Left lung (tissue), 10 donors: ENCODE results near the gene RNF11. TPM values are rescaled to one million over a fixed set of nuclear protein-coding genes. Genes with fewer than 3 reads are reported as not detected.
A peak's percentile ranks its signal among the peaks of the same experiment; 100 is the strongest.

ENCODE experiments used
- ATAC-seq: fragments of 200-7000 bp; cut with Tn5 transposase; one replicate; pipeline ENCODE4 v1.9.1; 2020; ENCODE audit warnings: moderate library complexity
- DNase-seq, 4 donors: peaks; one replicate each; pipeline ENCODE4 v3.0.0-alpha.2; 2013 to 2020
- H3K27ac ChIP-seq, 2 donors: fragments of 200-600 bp; sonication (generic) in 1 of 2; one replicate each; pipeline versions ENCODE4 v1.5.0 to v1.8.0; 2020 to 2021
- H3K27me3 ChIP-seq, 2 donors: fragments of 200-600 bp; sonication (generic) in 1 of 2; one replicate each; pipeline versions ENCODE4 v1.5.0 to v1.8.0; 2020 to 2021
- H3K36me3 ChIP-seq, 2 donors: fragments of 200-600 bp; sonication (generic) in 1 of 2; one replicate each; pipeline versions ENCODE4 v1.5.0 to v1.8.0; 2020 to 2021
- H3K4me1 ChIP-seq, 2 donors: fragments of 200-600 bp; one replicate each; pipeline ENCODE4 v1.8.0; 2021
- H3K4me3 ChIP-seq, 2 donors: fragments of 200-600 bp; sonication (generic) in 1 of 2; one replicate each; pipeline versions ENCODE4 v1.5.0 to v1.8.0; 2020 to 2021; ENCODE audit warnings: mild to moderate bottlenecking in 1 of 2
- H3K9me3 ChIP-seq, 2 donors: fragments of 200-600 bp; sonication (generic) in 1 of 2; one replicate each; pipeline versions ENCODE4 v1.5.0 to v1.8.0; 2020 to 2021
- intact Hi-C, 2 donors: fragments of 100-400 bp; cut with DNase I; formaldehyde crosslinking; loops; one replicate each; pipeline versions ENCODE4 v1.11.2 to v1.14.2; 2022
- polyA plus RNA-seq, 6 donors: library from polyadenylated mRNA; unstranded; fragments of 120-200 nt; gene quantifications; one replicate each; pipeline ENCODE4 v1.2.1, GENCODE V29; 2013; ENCODE audit not compliant: insufficient read length in 6 of 6
- total RNA-seq, 2 donors: library from RNA; stranded (reverse); fragmentation: NEBNext Ultra II Directional; extraction: Animal tissue kit (Norgen Biotek cat#: 25700); gene quantifications; one replicate each; pipeline ENCODE4 v1.2.1, GENCODE V29; 2021
- TF ChIP-seq, protein P1 (sequence below), 2 donors: fragments of 200-600 bp; sonication (generic) in 1 of 2; IDR thresholded peaks; one replicate each; pipeline versions ENCODE4 v1.5.0 to v1.8.0; 2021; ENCODE audit warnings: antibody characterized with exemption in 2 of 2
- donor health status: DM: no; HTN: yes; CAD: no.
- donor health status: DM: no; HTN: no; CAD: no.

Gene RNF11
- total and polyA plus RNA-seq, 8 donors = 90.1 to 114 (median 97.7) TPM

DNA sequence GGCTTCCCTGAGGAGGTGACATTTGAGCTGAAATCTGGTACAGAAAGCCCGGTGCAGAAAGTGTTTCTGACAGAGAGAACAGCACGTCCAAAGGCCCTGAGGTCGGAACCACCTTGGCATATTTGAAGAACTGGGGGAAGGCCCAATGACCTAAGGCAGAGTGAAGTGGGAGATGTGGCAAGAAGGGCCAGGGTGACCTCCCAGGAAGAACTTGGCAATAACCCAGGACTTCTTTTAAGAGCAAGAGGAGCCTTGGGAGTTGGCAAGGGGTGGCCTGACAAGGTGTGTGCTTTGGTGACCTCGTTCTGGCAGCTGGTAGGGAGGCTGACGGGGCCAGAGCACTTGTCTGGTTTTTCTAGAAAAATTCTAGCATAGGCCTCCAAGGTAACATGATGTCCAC is 70.9 kb downstream of the RNF11 start:
- Histone ChIP-seq H3K9me3 (no peaks in the 10 kb centered on the region), H3K4me3 (no peak overlapping the region), H3K4me1 (peaks cover 0 to 15% of the 10 kb centered on the region in 2 donors), H3K27ac (no peak overlapping the region), H3K27me3 (no peaks in the 10 kb centered on the region), H3K36me3 (no peaks in the 10 kb centered on the region)
- ATAC-seq (no peak), DNase-seq (peak in 1 of 4 donors; percentile 25)
- intact Hi-C loops = no loop called here
- TF ChIP-seq, protein P1, sequence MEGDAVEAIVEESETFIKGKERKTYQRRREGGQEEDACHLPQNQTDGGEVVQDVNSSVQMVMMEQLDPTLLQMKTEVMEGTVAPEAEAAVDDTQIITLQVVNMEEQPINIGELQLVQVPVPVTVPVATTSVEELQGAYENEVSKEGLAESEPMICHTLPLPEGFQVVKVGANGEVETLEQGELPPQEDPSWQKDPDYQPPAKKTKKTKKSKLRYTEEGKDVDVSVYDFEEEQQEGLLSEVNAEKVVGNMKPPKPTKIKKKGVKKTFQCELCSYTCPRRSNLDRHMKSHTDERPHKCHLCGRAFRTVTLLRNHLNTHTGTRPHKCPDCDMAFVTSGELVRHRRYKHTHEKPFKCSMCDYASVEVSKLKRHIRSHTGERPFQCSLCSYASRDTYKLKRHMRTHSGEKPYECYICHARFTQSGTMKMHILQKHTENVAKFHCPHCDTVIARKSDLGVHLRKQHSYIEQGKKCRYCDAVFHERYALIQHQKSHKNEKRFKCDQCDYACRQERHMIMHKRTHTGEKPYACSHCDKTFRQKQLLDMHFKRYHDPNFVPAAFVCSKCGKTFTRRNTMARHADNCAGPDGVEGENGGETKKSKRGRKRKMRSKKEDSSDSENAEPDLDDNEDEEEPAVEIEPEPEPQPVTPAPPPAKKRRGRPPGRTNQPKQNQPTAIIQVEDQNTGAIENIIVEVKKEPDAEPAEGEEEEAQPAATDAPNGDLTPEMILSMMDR (IDR thresholded peaks at IDR 0.05) = no peak

DNA sequence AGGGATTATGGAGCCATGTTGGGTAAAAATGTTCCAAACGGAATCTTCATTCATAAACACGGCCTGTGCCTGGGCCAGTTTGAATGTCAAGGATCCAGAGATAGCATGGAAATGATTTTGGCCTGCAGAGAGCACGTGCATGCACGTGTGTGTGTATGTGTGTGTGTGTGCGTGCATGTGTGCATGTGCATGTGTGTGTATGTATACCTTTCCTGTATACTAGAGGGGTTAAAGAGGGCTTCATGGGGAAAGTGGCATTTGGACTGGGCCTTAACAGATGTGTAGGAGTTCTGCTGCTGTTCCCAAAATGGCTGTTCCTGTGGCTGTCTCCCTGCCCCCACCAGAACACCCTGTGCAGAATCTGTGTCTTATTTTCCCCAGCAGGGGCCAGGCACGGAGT is 72.6 kb downstream of the RNF11 start:
- DNase-seq (no peak), ATAC-seq (no peak)
- TF ChIP-seq, protein P1 (IDR thresholded peaks at IDR 0.05) = no peak
- H3K4me3 ChIP-seq = no peak overlapping the region
- no peaks in the 10 kb centered on the region for H3K36me3 ChIP-seq
- H3K9me3 ChIP-seq = no peaks in the 10 kb centered on the region
- H3K4me1 ChIP-seq = peaks cover 2 to 17% of the 10 kb centered on the region in 2 donors
- no peak overlapping the region for H3K27ac ChIP-seq
- no peaks in the 10 kb centered on the region for H3K27me3 ChIP-seq
- intact Hi-C loops = no loop called here

DNA sequence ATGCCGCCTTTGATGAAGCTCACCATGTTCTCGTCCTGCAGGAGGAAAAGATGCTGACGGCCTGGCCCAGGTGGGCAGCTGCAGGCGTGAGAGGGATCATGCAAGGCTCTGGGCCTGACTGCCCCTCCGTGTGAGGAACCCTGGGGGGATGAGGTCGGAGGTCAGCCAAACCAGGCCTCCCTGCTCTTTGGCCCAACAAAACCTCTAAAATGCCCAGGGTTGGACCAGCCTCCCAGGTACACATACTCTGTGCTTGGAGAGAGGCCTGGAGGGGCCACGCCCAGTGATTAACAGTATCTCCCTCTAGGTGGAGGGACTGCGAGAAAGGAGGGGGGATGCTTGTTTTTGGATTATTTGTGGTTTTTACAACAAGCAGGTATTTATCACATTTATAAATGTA is 73.2 kb downstream of the RNF11 start:
- Histone ChIP-seq H3K9me3 (no peaks in the 10 kb centered on the region), H3K4me1 (peaks cover 9 to 17% of the 10 kb centered on the region in 2 donors), H3K27ac (no peak overlapping the region), H3K27me3 (no peaks in the 10 kb centered on the region), H3K4me3 (no peak overlapping the region), H3K36me3 (no peaks in the 10 kb centered on the region)
- no peak for DNase-seq
- TF ChIP-seq, protein P1 (IDR thresholded peaks at IDR 0.05) = no peak
- no peak for ATAC-seq
- intact Hi-C loops = no loop called here

DNA sequence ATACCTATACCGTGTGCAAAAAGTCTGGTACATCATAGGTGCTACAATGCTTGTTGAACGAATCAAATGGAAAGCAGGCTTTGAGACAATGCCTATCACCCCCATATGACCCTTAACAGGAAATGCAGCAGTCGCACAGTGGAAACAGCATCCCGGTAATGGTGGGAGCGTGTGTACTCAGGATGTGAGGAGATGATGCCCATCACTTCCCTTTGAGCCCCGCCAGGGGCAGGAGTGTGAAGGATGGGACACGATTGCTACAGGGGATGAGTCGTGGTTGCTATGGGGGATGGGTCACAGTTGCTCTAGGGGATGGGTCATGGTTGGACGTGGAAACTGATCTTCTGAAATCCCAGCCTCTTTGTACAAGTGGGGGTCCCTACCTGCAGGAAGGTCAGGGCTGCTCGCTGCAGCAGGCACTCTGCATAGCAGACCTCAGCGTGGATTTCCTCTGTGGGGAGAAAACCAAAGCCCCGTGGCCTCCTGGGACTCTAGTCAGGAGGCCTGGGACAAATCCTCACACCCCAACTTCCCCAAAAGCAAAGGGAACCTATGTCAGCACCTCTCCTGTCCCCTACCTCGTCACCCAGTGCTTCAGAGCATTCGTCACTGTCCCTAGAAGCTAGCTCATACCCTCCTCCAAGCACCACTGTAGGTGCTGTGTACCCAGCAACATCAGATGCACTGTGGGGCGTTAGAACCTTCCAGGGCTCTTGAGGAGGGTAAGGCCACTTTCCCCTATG is 75.0 kb downstream of the RNF11 start:
- Histone ChIP-seq H3K27me3 (no peaks in the 10 kb centered on the region), H3K9me3 (no peaks in the 10 kb centered on the region), H3K4me3 (no peak overlapping the region), H3K27ac (no peak overlapping the region), H3K36me3 (no peaks in the 10 kb centered on the region), H3K4me1 (peaks cover 14 to 22% of the 10 kb centered on the region in 2 donors)
- no peak for DNase-seq
- intact Hi-C loops = no loop called here
- no peak for ATAC-seq
- TF ChIP-seq, protein P1 (IDR thresholded peaks at IDR 0.05) = no peak

DNA sequence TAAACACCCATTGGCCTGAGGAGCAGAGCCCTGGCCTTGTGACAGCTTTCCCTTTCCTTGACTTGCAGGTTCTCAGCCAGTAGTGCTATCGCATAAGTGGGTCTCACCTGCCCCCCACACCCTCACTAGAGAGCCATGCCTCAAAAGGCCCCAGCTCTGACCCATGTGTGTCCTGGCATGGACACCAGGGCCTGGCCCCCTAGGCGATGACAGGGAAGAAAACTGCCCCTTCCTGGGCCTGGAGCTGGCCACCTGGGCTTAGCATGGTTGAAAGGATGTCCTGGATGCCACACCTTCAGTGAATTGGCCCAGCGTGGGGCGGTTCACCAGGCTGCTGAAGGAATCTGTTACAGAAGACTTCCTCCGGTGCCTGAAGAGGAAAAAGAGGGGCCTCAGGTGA is 75.8 kb downstream of the RNF11 start:
- no peak overlapping the region for H3K4me3 ChIP-seq
- no peaks in the 10 kb centered on the region for H3K27me3 ChIP-seq
- no peaks in the 10 kb centered on the region for H3K36me3 ChIP-seq
- no peak overlapping the region for H3K27ac ChIP-seq
- TF ChIP-seq, protein P1 (IDR thresholded peaks at IDR 0.05) = no peak
- H3K9me3 ChIP-seq = no peaks in the 10 kb centered on the region
- ATAC-seq (no peak), DNase-seq (peak in 1 of 4 donors; percentile 15)
- peaks cover 14 to 22% of the 10 kb centered on the region in 2 donors for H3K4me1 ChIP-seq
- intact Hi-C loops = no loop called here
